Parathyroid adenoma (tissue), 2 donors: ENCODE results near the gene ENTREP3.
A peak's percentile ranks its signal among the peaks of the same experiment; 100 is the strongest.

Experiments
- H2AFZ ChIP-seq: fragments of 300-600 bp; sonication (generic); one replicate; pipeline ENCODE4 v1.7.0; 2017; ENCODE audit warnings: antibody characterized with exemption, mild to moderate bottlenecking
- H3K27ac ChIP-seq: fragments of 300-600 bp; sonication (generic); one replicate; pipeline ENCODE4 v1.7.0; 2017
- H3K27me3 ChIP-seq: fragments of 300-600 bp; sonication (generic); one replicate; pipeline ENCODE4 v1.7.0; 2017; ENCODE audit warnings: low read length; ENCODE audit not compliant: control insufficient read depth, insufficient read depth
- H3K36me3 ChIP-seq: fragments of 300-600 bp; sonication (generic); one replicate; pipeline ENCODE4 v1.7.0; 2017; ENCODE audit warnings: low read length; ENCODE audit not compliant: control insufficient read depth, insufficient read depth
- H3K4me1 ChIP-seq: fragments of 300-600 bp; sonication (generic); one replicate; pipeline ENCODE4 v1.7.0; 2017; ENCODE audit warnings: control low read depth
- H3K4me2 ChIP-seq: fragments of 300-600 bp; sonication (generic); one replicate; pipeline ENCODE4 v1.7.0; 2017; ENCODE audit warnings: low read length
- H3K4me3 ChIP-seq: fragments of 300-600 bp; sonication (generic); one replicate; pipeline ENCODE4 v1.7.0; 2017; ENCODE audit warnings: low read depth, low read length
- H3K79me2 ChIP-seq: fragments of 300-600 bp; sonication (generic); one replicate; pipeline ENCODE4 v1.7.0; 2017; ENCODE audit warnings: control low read depth
- H3K9ac ChIP-seq: fragments of 300-600 bp; sonication (generic); one replicate; pipeline ENCODE4 v1.7.0; 2017; ENCODE audit warnings: mild to moderate bottlenecking
- H3K9me3 ChIP-seq: fragments of 300-600 bp; sonication (generic); one replicate; pipeline ENCODE4 v1.7.0; 2017; ENCODE audit warnings: low read length; ENCODE audit not compliant: control insufficient read depth
- TF ChIP-seq, protein P1 (sequence below): fragments of 300-600 bp; sonication (generic); IDR thresholded peaks from one replicate; pipeline ENCODE4 v1.7.0; 2017; ENCODE audit warnings: antibody characterized with exemption, mild to moderate bottlenecking
- donor health status: primary hyperparathyroidism.

ENTREP3 gene

DNA sequence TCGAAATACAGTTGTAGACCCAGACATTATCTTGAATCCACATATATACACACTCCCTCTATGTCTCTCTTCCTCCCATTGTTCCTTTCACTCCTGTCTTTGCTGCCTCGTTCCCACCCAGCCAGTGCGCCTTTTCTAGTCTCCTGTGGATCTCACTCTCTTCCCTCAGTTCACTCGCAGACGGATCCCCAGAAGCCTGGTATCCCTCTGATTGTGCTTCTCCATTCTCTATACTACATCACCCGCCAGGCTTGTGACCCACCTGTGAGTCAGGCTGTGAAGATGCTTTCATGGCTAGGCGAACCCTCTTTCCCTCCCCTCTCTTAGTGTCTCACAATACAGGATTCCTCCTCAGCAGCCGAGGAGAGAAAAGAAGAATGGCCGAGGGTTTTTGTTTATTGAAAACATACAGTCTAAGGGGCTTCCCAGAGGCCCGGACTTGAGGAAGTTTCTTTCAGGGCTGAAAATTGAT lies 23.4 kb upstream of the ENTREP3 start:
- no peaks in the 10 kb centered on the region for H3K9me3 ChIP-seq
- peak overlapping the region; percentile 11 for H2AFZ ChIP-seq
- H3K36me3 ChIP-seq = no peaks in the 10 kb centered on the region
- H3K4me3 ChIP-seq = peak overlapping the region; percentile 67
- H3K27ac ChIP-seq = no peak overlapping the region
- no peak overlapping the region for H3K9ac ChIP-seq
- H3K4me1 ChIP-seq = peaks cover 3% of the 10 kb centered on the region
- peak overlapping the region; percentile 95 for H3K4me2 ChIP-seq
- TF ChIP-seq, protein P1, sequence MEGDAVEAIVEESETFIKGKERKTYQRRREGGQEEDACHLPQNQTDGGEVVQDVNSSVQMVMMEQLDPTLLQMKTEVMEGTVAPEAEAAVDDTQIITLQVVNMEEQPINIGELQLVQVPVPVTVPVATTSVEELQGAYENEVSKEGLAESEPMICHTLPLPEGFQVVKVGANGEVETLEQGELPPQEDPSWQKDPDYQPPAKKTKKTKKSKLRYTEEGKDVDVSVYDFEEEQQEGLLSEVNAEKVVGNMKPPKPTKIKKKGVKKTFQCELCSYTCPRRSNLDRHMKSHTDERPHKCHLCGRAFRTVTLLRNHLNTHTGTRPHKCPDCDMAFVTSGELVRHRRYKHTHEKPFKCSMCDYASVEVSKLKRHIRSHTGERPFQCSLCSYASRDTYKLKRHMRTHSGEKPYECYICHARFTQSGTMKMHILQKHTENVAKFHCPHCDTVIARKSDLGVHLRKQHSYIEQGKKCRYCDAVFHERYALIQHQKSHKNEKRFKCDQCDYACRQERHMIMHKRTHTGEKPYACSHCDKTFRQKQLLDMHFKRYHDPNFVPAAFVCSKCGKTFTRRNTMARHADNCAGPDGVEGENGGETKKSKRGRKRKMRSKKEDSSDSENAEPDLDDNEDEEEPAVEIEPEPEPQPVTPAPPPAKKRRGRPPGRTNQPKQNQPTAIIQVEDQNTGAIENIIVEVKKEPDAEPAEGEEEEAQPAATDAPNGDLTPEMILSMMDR = no peak
- no peaks in the 10 kb centered on the region for H3K79me2 ChIP-seq
- no peaks in the 10 kb centered on the region for H3K27me3 ChIP-seq

DNA sequence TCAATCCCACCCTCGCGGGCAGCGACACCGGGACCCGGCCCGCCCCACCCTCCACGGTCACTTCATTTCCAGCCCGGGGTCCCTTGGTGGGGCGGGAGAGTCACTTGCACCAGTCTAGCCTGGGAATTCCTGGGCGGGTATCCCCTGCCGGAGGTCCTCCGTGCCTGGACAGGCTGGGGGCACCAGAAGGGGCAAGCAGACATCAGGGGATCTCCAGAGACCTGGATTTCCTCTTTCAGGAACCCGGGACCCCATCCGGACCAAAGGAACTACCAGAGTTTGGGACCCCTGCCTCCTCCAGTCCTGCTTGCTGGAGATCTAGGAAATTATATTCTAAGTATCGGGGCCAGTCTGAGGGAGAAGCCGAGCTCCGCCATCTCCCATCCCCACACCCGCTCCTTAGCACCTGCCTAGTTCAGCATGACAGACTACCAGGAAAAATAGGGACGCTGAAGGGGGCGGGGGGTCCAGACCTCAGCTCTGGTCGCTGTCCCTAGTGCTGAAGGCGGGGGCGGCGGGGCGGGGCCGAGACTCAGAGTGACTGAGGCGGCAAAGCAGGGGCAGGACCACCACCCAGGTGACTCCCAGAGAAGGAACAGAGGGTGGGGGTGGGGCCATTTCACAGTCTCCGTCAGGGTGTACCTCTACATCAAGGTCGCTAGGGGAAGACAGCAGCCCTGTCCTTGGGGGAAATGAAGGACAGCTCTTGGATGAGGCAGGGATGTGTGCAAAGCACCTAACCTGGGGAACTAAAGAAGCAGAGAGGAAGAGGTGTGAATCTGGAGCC lies 22.8 kb upstream of the ENTREP3 start:
- Histone ChIP-seq H3K9ac (no peak overlapping the region), H3K27me3 (no peaks in the 10 kb centered on the region), H3K4me2 (peak overlapping the region; percentile 95), H3K4me1 (peaks cover 3% of the 10 kb centered on the region), H3K4me3 (peak overlapping the region; percentile 67), H3K36me3 (no peaks in the 10 kb centered on the region), H3K79me2 (no peaks in the 10 kb centered on the region), H3K9me3 (no peaks in the 10 kb centered on the region), H3K27ac (peak overlapping the region; percentile 69), H2AFZ (peak overlapping the region; percentile 74)
- TF ChIP-seq, protein P1 = peak; percentile 35

DNA sequence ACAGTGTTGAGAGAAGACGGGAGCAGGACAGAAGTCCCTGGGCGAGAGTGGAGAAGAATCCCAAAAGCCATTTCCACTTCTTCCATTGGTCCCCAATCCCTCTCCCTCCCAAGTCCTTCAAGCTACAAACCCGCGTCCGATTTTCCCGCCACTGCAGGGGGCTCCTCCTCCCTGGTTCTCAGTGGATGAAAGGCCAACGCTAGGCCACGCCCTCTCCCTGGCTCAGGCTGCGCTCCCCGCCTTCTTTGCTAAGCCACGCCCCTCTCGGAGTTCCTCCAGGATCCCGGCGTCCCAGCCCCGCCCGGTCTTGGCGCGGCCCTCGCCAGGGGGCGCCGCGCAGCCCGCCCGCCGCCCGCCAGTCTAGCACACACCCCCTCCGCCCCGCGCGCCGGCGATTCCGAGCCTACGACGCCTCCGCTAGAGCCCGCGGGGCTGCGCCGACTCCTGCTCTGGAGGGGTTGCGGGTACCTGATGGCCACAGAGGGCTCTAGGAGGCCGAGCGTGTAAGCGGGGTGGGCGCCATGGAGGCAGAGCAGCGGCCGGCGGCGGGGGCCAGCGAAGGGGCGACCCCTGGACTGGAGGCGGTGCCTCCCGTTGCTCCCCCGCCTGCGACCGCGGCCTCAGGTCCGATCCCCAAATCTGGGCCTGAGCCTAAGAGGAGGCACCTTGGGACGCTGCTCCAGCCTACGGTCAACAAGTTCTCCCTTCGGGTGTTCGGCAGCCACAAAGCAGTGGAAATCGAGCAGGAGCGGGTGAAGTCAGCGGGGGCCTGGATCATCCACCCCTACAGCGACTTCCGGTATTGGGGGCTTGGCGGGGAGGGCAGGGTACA lies 22.0 kb upstream of the ENTREP3 start, which contains the start of gene HCN3:
Gene HCN3, plus strand, starts transcription at position 394 of the 832 bp plus-strand sequence. Its CDS starts 128 bp downstream, at position 522.
- peak within 1 kb of the TSS; percentile 95 for H3K4me2 ChIP-seq
- H3K9me3 ChIP-seq = no peaks in the 10 kb centered on the region
- peaks cover 3% of the 10 kb centered on the region for H3K79me2 ChIP-seq
- H3K36me3 ChIP-seq = no peaks in the 10 kb centered on the region
- H3K4me1 ChIP-seq = peaks cover 3% of the 10 kb centered on the region
- H3K4me3 ChIP-seq = peak within 1 kb of the TSS; percentile 67
- H3K9ac ChIP-seq = no peak within 1 kb of the TSS
- TF ChIP-seq, protein P1 = peak; percentile 66
- no peaks in the 10 kb centered on the region for H3K27me3 ChIP-seq
- peak within 1 kb of the TSS; percentile 69 for H3K27ac ChIP-seq
- peak within 1 kb of the TSS; percentile 74 for H2AFZ ChIP-seq

DNA sequence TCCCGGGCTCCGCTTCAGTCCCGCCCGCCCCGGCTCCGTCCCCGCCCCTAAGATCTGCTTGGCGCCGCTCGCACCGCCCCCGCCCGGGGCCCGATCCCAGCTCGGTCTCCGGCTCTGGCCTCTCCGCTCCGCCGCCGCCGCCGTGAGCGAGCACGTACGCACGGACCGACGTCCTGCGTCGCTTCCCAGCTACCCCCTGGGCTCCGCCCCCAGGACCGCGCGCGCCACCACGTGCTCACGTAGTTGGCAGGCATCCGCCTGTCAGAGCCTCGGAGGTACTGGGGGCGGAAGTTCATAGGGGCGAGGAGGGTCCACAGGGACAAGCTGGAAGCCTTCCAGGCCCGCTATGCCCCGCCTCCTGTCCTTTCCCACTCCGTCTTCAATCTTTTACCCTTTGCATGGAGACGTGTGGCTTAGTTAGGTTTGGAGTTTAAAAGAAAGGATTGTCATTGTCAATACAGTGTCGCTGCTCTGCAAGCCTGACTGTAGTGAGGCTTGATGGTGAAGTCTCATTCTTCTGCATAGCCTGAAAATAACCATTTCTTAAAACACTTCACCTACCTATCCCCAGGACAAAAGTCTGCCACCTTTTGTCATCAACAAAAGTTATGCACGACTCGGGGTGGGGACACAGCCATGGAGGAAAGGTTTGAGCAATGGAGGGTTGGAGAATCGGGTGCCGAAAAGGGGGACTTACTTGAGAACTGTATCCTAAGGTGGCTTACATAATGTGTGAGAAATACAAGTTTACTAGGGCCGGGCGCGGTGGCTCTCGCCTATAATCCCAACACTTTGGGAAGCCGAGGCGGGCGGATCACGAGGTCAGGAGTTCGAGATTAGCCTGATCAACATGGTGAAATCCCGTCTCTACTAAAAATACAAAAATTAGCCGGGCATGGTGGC lies 18.3 kb upstream of the ENTREP3 start, which contains the start of gene CLK2:
Gene CLK2, minus strand, starts transcription at position 162 of the 903 bp plus-strand sequence. CDS start 2,527 bp downstream, outside the sequence.
- no peaks in the 10 kb centered on the region for H3K9me3 ChIP-seq
- no peaks in the 10 kb centered on the region for H3K36me3 ChIP-seq
- H3K4me3 ChIP-seq = peak within 1 kb of the TSS; percentile 66
- TF ChIP-seq, protein P1 = no peak
- no peaks in the 10 kb centered on the region for H3K27me3 ChIP-seq
- H3K9ac ChIP-seq = peak within 1 kb of the TSS; percentile 28
- H3K4me2 ChIP-seq = peak within 1 kb of the TSS; percentile 83
- peak within 1 kb of the TSS; percentile 76 for H3K27ac ChIP-seq
- H3K4me1 ChIP-seq = peaks cover 5% of the 10 kb centered on the region
- H3K79me2 ChIP-seq = peaks cover 5% of the 10 kb centered on the region
- peak within 1 kb of the TSS; percentile 78 for H2AFZ ChIP-seq
